Measurements from ENCODE around the gene SFTA2.

DNA sequence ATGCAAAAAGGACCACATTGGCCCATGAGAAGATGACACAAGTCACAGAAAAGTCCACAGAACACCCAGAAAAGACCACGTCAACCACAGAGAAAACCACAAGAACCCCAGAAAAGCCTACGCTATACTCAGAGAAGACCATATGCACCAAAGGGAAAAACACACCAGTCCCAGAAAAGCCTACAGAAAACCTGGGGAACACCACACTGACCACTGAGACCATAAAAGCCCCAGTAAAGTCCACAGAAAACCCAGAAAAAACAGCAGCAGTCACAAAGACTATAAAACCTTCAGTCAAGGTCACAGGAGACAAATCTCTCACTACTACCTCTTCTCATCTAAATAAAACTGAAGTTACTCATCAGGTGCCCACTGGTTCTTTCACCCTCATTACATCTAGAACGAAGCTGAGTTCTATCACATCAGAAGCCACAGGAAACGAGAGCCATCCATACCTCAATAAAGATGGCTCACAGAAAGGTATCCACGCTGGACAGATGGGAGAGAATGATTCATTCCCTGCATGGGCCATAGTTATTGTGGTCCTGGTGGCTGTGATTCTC, 20.0 kb upstream of the SFTA2 start:
- TF ChIP-seq EZH2phosphoT487 (IDR thresholded peaks at IDR 0.05; ENCODE audit: low read depth, severe bottlenecking, unreplicated experiment), result no peak
- TF ChIP-seq EZH2 (IDR thresholded peaks at IDR 0.05; ENCODE audit: borderline replicate concordance), result no peak
